ENCODE data around the gene STAT4.
A peak's percentile ranks its signal among the peaks of the same experiment; 100 is the strongest.

DNA sequence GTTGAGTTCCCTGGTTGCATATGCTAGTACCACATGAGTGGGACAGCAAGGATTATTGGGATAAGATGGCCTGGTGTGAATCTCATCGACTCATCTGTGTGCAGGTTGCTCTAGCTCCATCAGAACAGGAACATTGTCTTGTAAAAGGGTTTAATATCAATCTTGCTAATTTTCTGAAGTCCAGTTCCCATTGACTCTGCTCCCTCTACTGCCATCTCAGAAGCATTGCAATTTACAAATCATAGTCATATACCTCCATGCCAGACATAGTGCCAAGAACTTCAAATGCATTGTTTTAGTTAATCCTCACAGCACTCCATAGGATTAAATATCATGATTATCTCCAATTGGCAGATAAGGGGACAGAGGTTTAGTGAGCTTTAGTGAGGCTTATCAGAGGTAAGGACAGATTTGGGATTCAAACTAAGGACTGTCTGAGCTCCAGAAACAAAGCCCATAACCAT, 4.8 kb upstream of the STAT4 start:
- no peak for TF ChIP-seq MAX (IDR thresholded peaks at IDR 0.05)
- TF ChIP-seq CTCF (IDR thresholded peaks at IDR 0.05; ENCODE audit: low read depth, low read length, missing input control): peak; percentile 67
- TF ChIP-seq HNF4A (conservative IDR thresholded peaks at IDR 0.05): no peak
- peak; percentile 87 for TF ChIP-seq RAD21 (IDR thresholded peaks at IDR 0.05)
- TF ChIP-seq, protein P1, sequence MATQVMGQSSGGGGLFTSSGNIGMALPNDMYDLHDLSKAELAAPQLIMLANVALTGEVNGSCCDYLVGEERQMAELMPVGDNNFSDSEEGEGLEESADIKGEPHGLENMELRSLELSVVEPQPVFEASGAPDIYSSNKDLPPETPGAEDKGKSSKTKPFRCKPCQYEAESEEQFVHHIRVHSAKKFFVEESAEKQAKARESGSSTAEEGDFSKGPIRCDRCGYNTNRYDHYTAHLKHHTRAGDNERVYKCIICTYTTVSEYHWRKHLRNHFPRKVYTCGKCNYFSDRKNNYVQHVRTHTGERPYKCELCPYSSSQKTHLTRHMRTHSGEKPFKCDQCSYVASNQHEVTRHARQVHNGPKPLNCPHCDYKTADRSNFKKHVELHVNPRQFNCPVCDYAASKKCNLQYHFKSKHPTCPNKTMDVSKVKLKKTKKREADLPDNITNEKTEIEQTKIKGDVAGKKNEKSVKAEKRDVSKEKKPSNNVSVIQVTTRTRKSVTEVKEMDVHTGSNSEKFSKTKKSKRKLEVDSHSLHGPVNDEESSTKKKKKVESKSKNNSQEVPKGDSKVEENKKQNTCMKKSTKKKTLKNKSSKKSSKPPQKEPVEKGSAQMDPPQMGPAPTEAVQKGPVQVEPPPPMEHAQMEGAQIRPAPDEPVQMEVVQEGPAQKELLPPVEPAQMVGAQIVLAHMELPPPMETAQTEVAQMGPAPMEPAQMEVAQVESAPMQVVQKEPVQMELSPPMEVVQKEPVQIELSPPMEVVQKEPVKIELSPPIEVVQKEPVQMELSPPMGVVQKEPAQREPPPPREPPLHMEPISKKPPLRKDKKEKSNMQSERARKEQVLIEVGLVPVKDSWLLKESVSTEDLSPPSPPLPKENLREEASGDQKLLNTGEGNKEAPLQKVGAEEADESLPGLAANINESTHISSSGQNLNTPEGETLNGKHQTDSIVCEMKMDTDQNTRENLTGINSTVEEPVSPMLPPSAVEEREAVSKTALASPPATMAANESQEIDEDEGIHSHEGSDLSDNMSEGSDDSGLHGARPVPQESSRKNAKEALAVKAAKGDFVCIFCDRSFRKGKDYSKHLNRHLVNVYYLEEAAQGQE (IDR thresholded peaks at IDR 0.05): no peak

Data from liver (tissue), 3 donors.